GM12874 (cell line): Measurements from ENCODE around the gene TNFRSF17.
"Not testable (repeated sequence)": the region's sequence is repeated elsewhere in the genome, so short reads cannot be mapped to it uniquely, and the experiment has no call there.

Experiments
- CTCF ChIP-seq: IDR thresholded peaks from 2 replicates; pipeline ENCODE4 v1.5.1; 2011; ENCODE audit warnings: low read depth, mild to moderate bottlenecking, control low read depth, low read length, moderate library complexity; ENCODE audit not compliant: insufficient read depth

Gene TNFRSF17

GRCh38 chr16:11964761-11965551 lies at the start of gene TNFRSF17:
TSS of gene TNFRSF17 (plus strand) at chr16:11965210. CDS start at chr16:11965325, 115 bp downstream.
- TF ChIP-seq CTCF = no peak

GRCh38 chr16:11915644-11916523 lies 49.1 kb upstream of the TNFRSF17 start, which contains the start of gene GSPT1:
TSS of gene GSPT1 (minus strand) at chr16:11915956. CDS start at chr16:11915720, 236 bp downstream.
- TF ChIP-seq CTCF = peak; percentile 45

GRCh38 chr16:11916524-11917285 lies 48.3 kb upstream of the TNFRSF17 start:
- no peak for TF ChIP-seq CTCF

- not testable (repeated sequence) for TF ChIP-seq CTCF
Observed at GRCh38 chr16:11941945-11942344, 23.1 kb upstream of the TNFRSF17 start, which contains the start of gene NPIPB2. TSS of gene NPIPB2 (minus strand) at chr16:11942045. CDS start at chr16:11942045, 0 bp downstream.

- TF ChIP-seq CTCF = no peak
Observed at GRCh38 chr16:11946433-11946832, 18.6 kb upstream of the TNFRSF17 start.

GRCh38 chr16:11948819-11949218 lies 16.2 kb upstream of the TNFRSF17 start:
- TF ChIP-seq CTCF = no peak
